Stimulated activated CD4-positive, alpha-beta T cell treated with anti-CD3 and anti-CD28 coated beads, TNF-alpha, amount 100 ng/mL, for 48 hours (primary cell): ENCODE results near the gene CCAR1.
"Not testable (repeated sequence)": the region's sequence is repeated elsewhere in the genome, so short reads cannot be mapped to it uniquely, and the experiment has no call there.

Source experiments
- DNase-seq, 3 donors: peaks; one replicate each; pipeline ENCODE4 v3.0.0-alpha.2; 2020; ENCODE audit warnings: low read depth in 3 of 3

CCAR1 gene

GRCh38 chr10:68720793-68721672, at the start of gene CCAR1:
Gene CCAR1 (plus strand): TSS chr10:68721239. CDS start chr10:68722505, 1,266 bp downstream.
- peak; percentile 93 to 95 (median 95) for DNase-seq

GRCh38 chr10:68684413-68684812, 36.6 kb upstream of the CCAR1 start:
- DNase-seq: no peak

GRCh38 chr10:68696018-68696417, 25.0 kb upstream of the CCAR1 start:
- no peak for DNase-seq

DNA sequence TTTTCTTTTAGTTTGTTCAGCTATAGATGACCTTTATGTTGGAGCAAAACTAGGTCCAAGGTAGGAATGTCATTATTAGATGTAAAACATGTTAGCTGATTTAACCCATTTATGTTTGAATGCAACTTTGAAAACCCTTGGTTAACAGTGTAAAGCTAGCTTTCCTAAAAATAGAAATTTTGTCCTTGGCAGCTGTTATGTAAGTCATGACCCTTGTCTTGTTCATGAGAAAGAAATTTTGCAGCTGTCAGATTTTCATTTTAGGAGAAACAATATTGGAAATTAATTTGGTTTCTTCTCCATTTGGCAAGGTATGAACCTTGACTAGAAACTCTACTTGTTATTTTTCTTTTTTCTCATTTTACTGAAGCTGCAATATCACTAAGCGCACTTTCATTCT, 23.9 kb upstream of the CCAR1 start:
- DNase-seq: no peak

GRCh38 chr10:68700197-68700596, 20.8 kb upstream of the CCAR1 start:
- no peak for DNase-seq

GRCh38 chr10:68705548-68705947, 15.5 kb upstream of the CCAR1 start:
- no peak for DNase-seq

DNA sequence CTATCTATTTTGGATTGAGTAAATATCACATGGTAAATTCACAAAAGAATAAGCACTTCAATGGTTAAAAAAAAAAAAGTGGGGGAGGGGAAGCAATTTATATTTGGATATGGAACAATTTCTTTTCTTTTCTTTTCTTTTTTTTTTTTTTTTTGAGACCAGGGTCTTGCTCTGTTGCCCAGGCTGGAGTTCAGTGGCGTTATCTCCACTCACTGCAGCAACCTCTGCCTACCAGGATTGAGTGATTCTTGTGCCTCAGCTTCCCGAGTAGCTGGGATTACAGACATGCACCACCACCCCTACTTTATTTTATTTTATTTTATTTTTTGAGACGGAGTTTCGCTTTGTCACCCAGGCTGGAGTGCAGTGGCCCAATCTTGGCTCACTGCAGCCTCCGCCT, 12.1 kb upstream of the CCAR1 start:
- not testable (repeated sequence) for DNase-seq

GRCh38 chr10:68713065-68713464, 8.0 kb upstream of the CCAR1 start:
- DNase-seq: not testable (repeated sequence)

GRCh38 chr10:68717435-68717834, 3.6 kb upstream of the CCAR1 start:
- no peak for DNase-seq

DNA sequence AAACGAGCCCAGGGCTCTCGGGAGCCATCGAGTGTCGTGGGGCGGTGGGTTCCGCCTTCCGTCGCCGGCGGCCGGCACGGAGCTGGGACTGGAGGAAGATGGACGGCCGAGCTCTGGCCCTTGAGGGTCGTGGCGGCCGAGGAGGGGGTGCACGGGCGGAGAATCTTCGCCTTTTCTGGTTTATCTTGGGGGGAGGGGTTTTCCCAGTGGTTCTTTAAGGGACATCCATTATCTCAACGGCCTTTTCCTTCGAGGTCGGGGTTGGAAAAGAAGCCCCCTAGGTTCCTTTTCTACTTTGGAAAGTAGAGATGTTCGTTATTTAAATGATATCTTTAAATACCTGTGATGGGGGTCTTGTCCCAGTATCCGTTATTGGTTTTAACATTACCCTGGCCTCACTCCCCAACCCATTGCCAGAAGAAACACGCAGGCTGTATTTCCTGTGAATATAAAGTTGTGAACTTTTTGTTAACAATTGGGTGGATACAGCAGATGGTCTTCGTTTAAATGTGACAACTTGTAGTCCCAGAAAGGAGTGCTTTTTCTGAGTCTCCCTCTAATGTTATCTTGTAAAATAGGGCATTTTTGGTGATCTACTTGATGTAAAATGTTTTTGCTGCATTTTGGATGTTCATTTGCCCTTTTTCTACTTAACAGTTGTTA, 765 bp downstream of the CCAR1 start:
- no peak for DNase-seq

- no peak for DNase-seq
Measured at GRCh38 chr10:68725016-68725415, 4.0 kb downstream of the CCAR1 start.

- DNase-seq: no peak
Measured at GRCh38 chr10:68727146-68727545, 6.1 kb downstream of the CCAR1 start.

DNA sequence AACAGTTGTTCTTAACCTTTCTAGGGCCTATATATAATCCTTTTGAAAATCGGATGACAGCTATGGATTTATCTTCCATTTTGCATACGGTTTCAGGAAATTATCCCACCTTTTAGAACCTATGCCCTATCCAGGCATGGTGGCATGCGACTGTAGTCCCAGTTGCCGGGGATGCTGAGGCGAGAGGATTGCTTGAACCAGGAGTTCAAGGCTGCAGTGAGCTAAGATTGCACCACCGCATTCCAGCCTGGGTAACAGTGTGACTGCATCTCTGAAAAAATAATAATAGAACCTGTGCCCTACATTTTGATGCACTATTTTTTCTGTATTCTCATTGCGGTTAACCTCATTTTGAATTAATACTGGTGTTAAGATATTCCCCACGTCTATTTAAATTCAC, 11.6 kb downstream of the CCAR1 start:
- DNase-seq: no peak

- no peak for DNase-seq
Measured at GRCh38 chr10:68734349-68734748, 13.3 kb downstream of the CCAR1 start.

- DNase-seq: no peak
Measured at GRCh38 chr10:68735119-68735518, 14.1 kb downstream of the CCAR1 start.

GRCh38 chr10:68735739-68736138, 14.7 kb downstream of the CCAR1 start:
- DNase-seq: not testable (repeated sequence)

DNA sequence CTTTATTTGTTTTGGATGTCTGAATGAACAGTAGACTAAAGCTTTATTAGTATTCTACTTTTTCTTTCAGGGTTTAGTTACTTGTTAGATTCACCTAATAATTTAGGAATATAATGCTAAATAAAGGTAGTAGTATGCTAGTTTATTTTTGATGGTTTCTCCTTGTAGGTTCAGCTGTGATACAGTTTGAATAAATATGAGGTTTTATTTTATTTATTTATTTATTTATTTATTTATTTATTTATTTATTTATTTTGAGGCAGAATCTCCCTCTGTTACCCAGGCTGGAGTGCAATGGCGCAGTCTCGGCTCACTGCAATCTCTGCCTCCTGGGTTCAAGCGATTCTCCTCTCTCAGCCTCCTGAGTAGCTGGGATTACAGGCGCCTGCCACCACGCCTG, 19.6 kb downstream of the CCAR1 start:
- not testable (repeated sequence) for DNase-seq

DNA sequence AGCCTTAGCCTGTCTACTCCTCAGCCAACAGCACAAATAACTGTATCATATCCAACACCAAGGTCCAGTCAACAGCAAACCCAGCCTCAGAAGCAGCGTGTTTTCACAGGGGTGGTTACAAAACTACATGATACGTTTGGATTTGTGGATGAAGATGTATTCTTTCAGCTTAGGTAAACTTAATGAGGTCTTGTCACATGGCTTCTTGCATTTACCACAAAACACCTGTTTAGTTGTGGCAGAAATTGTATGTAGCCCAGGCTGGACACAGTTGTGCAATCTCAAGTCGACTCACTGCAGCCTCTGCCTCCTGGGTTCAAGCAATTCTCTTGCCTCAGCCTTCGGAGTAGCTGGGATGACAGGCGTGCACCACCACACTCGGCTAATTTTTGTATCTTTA, 21.4 kb downstream of the CCAR1 start:
- DNase-seq: no peak

- DNase-seq: no peak
Measured at GRCh38 chr10:68752711-68753350, 31.8 kb downstream of the CCAR1 start.

DNA sequence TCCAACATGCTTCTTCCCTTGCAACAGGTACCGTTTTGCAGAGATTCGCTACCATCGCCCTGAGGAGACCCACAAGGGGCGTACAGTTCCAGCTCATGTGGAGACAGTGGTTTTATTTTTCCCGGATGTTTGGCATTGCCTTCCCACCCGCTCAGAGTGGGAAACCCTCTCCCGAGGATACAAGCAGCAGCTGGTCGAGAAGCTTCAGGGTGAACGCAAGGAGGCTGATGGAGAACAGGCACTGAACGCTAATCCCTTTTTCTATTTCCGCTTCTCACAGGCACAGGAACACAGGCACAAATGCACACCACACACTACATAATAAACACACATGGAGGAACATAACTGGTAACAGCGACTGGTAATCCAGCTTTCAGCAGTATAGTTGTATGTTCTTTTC, 35.2 kb downstream of the CCAR1 start:
- no peak for DNase-seq

DNA sequence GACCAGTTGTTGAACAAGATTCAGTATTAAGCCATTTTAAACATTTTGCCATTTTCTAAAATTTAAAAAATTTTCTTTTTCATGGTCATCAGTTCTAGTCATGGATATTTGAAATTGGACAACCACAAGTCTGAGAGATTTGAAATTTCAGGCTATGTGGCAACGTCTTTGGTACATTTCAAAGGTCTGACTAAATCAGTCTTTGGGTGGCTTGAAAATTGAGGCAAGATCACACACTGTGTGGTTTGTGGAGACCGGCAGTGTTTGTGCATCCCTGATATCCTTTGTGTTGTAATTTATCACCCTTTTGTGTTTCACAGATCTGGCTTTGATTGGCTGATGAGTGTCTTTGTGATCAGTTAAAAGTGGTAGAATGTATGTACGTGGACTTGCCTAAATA, 35.7 kb downstream of the CCAR1 start:
- no peak for DNase-seq

- no peak for DNase-seq
Measured at GRCh38 chr10:68759223-68759863, 38.3 kb downstream of the CCAR1 start.
